Mammary epithelial cell (primary cell): ENCODE measurements around the gene PFKL.

ENCODE experiments used
- EZH2 ChIP-seq: IDR thresholded peaks from 2 replicates; pipeline ENCODE4 v1.6.1; 2012; ENCODE audit warnings: low read length, inconsistent platforms, borderline replicate concordance
- TF ChIP-seq, protein P1 (sequence below), 2 donors: IDR thresholded peaks in 1 of 2; conservative IDR thresholded peaks in 1 of 2; 2 replicates each; pipeline ENCODE4 v1.5.1; 2011 to 2012; ENCODE audit warnings: inconsistent platforms in 2 of 2, low read length in 2 of 2, mild to moderate bottlenecking in 2 of 2, control low read depth in 1 of 2, low read depth in 1 of 2; ENCODE audit not compliant: insufficient read depth in 1 of 2; ENCODE audit errors: extremely low read depth in 1 of 2

DNA sequence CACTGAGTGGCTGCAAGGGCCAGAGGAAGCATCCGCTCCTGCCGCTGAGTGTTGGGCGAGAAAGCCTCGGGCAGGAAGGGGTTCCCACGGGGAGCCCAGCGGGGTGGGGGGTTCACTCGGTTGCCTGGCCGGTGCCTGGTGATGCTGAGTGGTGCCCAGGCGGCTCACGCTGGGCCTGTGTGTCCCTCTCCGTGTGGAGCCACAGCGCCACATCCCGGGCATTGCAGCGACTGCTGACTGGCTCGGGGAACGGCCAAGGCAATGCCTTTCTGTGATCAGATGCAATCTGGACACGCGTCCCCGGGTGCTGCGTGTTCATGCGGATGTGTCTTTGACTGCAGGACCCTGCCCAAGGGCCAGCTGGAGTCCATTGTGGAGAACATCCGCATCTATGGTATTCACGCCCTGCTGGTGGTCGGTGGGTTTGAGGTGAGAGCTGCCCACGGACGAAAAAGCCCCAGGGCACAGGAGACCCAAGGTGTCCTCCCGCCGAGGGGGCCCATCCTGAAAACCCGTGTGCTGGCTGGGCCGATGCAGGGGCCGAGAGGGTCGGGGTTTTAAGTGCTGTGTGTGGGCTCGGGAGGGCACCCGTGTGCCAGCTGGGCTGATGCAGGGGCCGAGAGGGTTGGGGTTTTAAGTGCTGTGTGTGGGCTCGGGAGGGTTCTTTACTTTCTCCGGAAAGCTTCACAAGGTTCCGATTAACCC is 22.9 kb downstream of the PFKL start:
- TF ChIP-seq, protein P1, sequence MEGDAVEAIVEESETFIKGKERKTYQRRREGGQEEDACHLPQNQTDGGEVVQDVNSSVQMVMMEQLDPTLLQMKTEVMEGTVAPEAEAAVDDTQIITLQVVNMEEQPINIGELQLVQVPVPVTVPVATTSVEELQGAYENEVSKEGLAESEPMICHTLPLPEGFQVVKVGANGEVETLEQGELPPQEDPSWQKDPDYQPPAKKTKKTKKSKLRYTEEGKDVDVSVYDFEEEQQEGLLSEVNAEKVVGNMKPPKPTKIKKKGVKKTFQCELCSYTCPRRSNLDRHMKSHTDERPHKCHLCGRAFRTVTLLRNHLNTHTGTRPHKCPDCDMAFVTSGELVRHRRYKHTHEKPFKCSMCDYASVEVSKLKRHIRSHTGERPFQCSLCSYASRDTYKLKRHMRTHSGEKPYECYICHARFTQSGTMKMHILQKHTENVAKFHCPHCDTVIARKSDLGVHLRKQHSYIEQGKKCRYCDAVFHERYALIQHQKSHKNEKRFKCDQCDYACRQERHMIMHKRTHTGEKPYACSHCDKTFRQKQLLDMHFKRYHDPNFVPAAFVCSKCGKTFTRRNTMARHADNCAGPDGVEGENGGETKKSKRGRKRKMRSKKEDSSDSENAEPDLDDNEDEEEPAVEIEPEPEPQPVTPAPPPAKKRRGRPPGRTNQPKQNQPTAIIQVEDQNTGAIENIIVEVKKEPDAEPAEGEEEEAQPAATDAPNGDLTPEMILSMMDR (conservative IDR thresholded peaks at IDR 0.05 in 1 of 2, IDR thresholded peaks at IDR 0.05 in 1 of 2; ENCODE audit: extremely low read depth in 1 of 2, insufficient read depth in 1 of 2, low read depth in 1 of 2, low read length in 2 of 2) = no peak
- no peak for TF ChIP-seq EZH2
